GM23248 (cell line): ENCODE data around the gene POU5F1.

Experiments
- EZH2 ChIP-seq: fragments of 200-600 bp; sonication (generic); IDR thresholded peaks from 2 replicates; pipeline ENCODE4 v1.6.1; 2018; ENCODE audit warnings: antibody characterized with exemption, mild to moderate bottlenecking; ENCODE audit not compliant: insufficient read depth, poor library complexity, severe bottlenecking
- EZH2phosphoT487 ChIP-seq: fragments of 200-600 bp; sonication (generic); IDR thresholded peaks from 2 replicates; pipeline ENCODE4 v1.6.1; 2018; ENCODE audit warnings: antibody characterized with exemption, moderate library complexity, mild to moderate bottlenecking, low read depth; ENCODE audit not compliant: insufficient read depth

DNA sequence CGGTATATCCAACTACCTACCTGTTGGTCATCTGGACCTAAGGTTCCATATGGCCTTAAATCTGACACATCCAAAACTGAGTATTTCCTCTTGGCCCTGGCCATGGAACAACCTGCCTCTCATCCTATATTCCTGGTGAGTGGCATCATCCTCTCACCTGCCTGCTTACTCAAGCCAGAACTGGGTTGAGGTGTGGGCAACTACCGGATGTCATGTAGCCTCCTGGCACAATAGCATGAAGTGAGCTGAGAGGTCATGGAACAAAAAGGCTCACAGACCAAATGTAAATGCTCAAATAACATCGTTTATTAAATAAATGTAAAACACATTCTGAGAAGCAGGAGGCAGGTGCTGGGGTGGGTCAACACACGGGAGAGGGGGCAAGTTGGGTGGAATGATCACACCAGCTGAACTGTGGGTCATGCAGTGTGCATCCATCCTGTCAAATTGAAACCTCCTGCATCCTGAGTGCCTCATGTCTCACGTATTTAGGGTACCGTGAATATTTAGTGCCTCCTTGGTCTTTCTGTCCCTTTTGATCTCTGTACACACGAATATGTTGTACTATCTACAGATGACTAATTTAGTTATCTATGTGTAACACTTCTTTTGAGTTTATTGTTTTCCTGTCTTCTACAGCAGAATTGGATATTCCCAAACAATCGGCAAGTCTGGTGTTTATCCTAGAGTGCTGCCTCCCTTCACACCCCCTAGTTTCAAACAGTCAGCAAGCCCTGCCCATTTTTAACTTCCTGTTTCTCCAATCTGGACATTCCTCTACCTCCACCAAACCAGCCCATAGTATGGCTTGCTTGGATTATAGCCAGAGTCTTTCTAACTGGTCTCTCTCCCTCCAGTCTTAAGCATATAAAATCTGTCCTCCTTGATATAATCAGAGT, 7.9 kb upstream of the POU5F1 start:
- no peak for TF ChIP-seq EZH2phosphoT487
- TF ChIP-seq EZH2, result no peak
